NB4 (cell line): Measurements from ENCODE around the gene NR5A1.

Experiments used
- CTCF ChIP-seq: IDR thresholded peaks from one replicate; pipeline ENCODE4 v1.5.1; 2012; ENCODE audit warnings: low read depth, low read length
- MYC ChIP-seq: IDR thresholded peaks from 2 replicates; pipeline ENCODE4 v1.6.1; 2011; ENCODE audit warnings: low read depth, low read length

GRCh38 chr9:124513376-124513994 is 6.3 kb upstream of the NR5A1 start:
- TF ChIP-seq CTCF (no peak), MYC (no peak)
